HG03045 (cell line): Measurements from ENCODE around the gene MIPEP.
"Not testable (repeated sequence)": the region's sequence is repeated elsewhere in the genome, so short reads cannot be mapped to it uniquely, and the experiment has no call there.

Source experiments
- ATAC-seq: cut with Tn5 transposase; IDR thresholded peaks from one replicate; pipeline ENCODE4 v1.9.1; 2021; ENCODE audit warnings: mild to moderate bottlenecking, moderate library complexity; ENCODE audit not compliant: unreplicated experiment

The MIPEP gene

DNA sequence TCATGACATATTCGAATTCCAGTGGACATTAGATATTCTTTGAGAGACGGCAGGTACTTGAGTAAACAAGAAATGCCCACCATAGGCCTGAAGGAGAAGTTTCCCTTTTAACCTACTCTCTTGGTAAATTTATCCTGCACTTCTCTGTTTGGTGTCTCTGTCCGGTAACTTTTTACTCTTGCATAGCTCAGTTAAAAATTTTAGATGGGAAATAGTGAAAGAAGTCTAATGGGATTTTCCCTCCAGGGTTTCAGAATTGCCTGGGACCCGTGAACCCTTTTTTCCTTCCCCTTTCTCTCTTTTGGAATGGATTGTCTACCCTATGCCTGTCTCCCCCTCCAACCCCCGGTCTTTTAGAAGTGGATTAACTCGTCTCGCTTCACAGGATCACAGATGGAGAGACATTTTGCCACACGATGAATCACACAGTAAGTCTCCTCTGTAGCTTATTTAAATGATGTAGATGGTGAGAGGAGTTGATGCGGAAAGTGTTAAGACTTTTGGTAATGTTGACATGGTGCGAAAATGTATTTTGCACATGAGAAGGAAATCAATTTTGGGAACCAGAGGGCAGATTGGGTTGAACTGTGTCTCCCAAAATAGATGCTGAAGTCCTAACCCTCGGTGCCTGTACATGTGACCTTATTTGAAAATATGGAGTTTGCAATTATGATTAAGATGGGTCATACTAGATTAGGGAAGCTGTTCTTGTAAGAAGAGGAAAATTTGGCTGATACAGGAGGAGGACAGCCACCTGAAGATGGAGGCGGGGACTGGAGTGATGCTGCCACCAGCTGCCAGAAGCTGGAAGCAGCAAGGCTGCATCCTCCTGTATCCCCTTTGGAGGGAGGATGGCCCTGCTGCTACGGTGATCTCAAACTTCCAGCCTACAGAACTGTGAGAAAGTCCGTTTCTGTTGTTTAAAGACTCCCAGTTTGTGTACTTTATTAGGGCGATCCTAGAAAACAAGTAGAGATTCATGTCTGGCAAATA, 711 bp upstream of the MIPEP start:
- peak; percentile 16 for ATAC-seq

DNA sequence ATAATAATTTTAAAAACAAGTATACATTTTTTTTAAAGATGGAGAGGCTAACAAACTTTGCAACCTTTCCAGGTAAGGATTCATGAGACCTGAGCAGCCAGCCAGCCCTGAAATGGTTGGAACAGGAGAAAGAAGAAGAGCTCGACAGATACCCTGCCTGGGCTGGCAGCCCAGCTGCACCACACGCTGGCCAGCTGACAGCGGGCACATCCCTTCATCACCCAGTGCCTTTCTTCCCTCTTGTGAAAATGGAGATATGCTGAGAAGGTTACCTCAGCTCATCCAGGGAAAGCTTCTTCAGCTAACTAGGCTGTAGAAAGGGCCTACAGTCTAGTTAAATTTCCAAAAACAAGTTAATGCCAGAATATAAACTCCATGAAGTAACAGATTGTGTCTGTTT, 4.8 kb downstream of the MIPEP start:
- not testable (repeated sequence) for ATAC-seq

DNA sequence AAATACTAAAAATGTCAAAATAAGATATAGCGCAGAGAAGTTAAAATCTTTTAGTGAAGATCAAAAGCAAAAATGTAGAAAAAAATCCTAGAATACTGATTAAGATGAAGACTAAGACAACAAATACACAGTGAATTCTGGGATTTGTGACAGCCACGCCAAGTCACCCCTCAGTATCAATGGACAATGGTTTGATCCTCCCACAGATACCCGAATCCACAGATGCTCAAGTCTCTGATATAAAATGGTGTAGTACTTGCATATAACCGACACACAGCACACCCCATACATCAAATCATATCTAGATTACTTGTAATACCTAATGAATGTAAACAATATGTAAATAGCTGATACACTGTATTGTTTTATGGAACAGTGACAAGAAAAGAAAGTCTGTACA, 5.9 kb downstream of the MIPEP start:
- ATAC-seq = no peak

DNA sequence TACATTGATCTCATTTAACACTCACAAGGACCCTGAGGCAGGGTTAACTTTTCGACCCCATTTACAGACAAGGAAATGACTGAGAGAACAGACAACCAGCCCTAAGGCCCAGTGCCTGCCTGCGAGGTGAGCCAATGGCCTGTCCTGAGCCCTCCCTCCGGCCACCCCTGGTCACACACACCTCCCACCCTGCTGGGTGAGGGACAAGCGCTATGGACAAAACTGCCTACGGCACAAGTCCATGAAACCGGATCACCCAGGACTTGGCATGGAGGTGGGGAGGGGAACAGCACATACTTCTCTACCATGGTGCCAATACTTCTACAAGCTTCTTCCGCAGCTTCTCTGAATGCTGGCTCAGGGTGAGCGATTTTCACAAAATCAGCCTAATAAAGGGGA, 7.8 kb downstream of the MIPEP start:
- not testable (repeated sequence) for ATAC-seq

DNA sequence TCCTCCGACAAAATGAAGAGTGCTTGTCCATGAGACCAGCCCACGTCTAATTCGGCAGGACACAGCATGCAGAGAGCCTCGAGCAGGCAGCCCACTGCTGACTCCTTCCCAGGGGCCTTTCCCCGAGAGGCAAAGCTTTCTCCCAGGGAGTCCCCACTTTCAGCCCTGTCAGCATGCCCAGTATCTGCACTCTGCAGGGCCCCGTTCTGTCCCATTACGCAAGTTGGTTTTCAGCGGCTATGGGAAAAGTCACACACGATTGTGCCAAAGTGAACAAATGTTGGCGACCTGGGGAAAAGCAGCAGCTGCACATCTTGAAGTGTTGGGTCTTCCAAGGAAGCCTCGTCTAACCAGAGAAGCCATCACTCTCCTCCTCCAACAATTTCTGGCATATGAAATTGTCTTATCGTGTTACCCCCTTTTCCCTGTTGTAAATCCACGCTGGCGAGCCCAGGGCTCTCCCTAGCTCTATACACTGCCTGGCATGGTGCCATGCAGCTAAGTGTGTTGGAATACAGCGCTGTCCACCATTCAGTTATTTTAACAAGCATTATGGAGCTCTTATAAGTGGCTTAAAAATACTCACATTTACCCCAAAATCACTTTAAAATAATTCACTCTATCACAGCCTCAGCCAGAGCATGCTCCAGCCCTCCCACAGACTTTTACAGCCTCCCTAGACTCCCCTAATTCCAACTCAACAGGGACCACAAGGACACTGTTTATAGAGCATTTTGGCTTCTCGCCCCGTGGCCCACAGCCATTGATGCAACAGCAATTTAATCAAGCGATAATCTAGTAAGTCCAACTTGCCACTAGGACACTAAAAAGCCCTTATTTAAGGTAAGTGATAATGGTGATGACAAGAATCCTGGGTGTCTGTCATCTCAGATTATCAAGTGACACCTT, 8.5 kb downstream of the MIPEP start:
- ATAC-seq = not testable (repeated sequence)

DNA sequence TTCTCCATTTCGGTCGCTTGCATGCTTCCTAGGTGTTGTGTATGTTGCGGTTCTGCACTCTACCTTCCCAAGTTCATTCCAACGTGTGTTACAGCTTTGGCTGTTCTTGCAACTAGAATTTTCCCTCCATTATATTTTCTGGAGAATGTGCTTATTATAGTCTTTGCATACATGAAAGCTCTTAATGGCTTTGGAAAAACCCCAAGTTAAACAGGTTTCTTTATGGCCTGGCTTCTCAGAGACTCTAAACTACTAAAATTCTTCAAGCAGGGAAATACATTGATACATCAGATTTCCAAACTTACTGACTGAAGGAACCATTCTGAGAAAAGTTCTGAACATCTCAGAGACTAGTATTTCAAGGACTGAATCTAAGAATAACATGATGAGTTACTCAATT, 11.9 kb downstream of the MIPEP start:
- ATAC-seq = no peak

DNA sequence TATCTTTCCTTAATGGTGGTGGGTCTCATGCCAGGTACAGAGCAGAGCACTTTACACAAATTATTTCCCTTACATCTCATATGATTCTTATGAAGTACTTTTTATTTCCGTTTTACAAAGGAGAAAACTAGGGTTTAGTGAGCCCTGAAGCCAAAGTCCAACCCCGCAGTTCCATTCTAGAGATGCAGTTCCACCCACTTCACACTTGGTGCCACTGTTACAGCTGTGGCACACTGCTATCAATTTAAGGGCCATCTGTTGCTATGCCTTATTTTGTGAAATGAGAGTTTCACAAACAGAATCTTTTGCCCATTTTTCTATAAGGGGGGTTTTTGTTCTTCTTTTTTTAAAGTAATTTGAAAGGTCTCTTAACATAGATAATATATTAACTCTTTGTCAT, 12.9 kb downstream of the MIPEP start:
- ATAC-seq = no peak

DNA sequence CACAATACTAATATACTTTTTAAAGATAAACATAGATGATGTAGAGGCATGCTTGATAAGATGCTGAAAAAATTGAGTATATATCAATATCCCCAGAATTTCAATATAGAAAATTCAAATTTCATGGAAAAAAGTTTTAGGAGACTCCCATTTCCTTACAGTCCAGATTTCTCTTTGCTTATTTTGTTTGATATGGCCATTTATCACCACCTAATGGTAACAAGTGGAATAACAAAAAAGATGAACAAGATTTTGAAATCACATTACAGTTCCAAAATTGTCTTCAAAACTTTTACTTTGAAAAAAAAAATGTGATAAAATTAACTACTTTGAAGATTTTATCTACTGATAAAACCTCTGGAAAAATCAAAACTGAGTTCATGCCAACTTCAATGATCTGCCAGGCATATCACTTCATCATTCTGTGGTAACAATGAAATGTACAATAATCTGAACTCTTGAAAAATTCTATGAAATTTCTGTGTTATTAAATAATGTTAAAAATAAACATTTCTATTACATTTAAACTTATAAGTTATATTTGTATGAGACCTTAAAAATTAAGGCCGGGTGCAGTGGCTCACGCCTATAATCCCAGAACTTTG, 17.5 kb downstream of the MIPEP start:
- ATAC-seq = no peak

DNA sequence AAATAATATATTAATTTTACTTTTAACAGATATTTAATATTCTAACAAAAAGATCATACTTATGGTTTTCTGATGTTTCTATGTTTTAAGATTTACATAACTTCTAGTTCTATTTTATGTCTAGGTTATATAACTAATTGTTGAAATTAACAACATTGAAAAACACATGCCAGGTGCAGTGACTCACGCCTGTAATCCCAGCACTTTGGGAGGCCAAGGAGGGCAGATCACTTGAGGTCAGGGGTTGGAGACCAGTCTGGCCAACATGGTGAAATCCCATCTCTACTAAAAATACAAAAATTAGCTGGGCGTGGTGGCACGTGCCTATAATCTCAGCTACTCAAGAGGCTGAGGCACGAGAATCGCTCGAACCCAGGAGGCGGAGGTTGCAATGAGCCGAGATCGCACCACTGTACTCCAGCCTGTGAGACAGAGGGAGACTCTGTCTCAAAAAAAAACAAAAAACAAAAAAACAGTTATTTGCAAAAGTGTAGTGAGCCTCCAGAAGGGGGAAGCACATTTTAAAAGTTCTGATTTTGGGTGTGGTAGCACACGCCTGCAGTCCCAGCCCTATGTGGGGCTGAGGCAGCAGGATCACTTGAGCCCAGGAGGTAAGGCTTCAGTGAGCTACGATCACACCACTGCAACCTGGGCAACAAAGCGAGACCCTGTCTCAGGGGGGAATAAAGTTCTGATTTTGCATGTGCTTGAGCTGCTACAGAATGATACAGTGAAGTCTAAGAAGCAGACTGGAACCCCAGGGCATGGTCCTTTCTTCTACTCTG, 18.7 kb downstream of the MIPEP start:
- no peak for ATAC-seq

DNA sequence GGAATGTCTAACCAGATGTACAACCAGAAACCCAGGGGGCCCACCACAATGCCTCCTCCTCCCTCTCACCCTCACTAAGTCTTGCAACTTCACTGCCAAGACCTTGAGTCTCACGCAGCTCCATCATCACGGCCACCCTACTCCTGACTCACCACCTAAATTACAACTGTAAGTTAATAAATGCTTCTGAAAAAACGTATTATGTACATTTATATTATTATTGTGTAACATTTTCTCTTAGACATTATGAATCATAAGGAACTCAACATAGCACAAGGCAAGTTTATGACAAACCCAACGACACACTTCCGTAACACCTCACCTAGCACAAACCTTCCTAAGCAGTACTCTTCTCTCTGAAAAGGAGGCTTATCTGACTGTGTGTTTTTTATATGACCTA, 20.7 kb downstream of the MIPEP start:
- no peak for ATAC-seq

DNA sequence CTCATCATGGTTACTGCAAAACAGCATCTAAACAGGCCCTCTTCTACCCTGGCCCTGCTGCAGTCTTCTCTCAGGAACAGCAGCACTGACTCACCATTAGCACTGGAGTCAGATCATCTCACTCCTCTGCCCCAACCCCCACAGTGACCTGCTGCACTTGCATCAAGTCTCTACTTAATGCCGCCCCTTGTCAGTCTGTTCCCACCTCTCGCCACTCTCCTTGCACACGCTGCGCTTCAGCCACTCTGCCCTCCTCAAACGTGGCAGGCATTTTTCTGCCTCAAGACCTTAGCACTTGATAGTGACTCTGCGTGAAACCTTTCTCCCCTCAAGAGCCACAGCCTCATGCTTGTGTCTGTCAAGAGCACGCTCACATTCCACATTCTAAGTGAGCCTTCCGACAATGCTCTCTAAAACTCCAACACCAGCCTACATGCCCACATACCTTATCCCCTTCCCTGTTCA, 22.1 kb downstream of the MIPEP start:
- ATAC-seq = no peak

DNA sequence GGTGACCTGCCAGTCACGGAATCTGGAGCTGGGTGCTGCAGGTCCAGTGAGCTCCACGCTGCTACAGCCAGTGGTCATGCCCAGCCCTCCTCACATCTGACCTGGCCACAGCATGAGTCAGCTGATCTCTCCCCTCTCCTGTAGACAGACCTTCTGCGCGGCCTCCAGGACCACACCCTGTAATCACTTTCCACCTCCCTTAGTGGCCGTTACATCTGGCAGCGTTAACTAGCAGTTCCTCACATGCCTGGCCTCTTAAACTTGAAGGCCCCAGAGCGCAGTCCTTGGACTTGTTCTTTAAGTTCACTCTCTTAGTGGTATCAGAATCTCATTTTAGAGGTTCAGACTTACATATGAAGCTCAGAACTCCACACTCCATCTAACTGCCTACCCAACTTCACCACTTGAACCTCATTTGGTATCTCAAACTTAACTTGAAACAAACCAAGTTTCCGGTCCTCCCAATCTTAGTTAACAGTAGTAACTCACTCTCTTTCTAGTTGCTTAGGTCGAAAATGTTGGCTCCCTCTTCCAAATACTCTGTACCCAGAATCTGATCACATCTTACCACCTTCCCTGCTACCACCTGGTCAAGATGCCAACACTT, 22.7 kb downstream of the MIPEP start:
- ATAC-seq = no peak

DNA sequence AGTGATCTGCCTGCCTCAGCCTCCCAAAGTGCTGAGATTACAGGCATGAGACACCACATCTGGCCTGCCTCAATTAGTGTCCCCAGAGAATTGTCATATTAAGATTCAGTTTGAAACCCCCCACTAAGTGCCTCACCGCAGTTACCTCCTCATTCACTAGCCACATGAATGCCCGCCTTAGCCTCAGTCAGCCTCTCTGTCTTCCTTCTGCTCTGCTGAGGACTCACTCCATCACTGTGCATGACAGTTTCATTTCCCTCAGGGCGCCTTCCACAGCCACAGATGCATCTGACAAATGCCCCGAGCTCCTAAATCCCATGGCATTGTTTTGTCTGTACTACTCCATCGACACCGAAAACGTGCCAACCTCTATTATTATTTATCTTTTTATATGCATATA, 23.3 kb downstream of the MIPEP start:
- no peak for ATAC-seq

DNA sequence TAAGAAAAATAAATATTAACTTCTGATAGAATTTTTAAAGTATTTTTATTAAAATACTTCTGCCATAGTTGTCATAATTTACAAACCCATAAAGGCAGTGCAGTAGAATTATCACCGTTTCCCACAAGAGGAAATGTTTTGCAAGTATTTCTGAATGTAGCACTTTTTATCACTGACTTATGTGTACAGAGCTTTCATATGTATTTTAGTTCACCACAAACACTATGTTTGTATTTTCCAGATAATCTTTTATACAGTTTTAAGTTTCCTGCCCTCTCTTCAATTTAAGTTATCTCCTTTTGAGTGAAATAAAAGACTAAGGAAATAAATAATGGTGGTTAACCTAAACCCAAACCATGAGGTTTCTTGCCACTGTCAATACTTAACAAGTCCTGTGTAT, 24.2 kb downstream of the MIPEP start:
- ATAC-seq = no peak

DNA sequence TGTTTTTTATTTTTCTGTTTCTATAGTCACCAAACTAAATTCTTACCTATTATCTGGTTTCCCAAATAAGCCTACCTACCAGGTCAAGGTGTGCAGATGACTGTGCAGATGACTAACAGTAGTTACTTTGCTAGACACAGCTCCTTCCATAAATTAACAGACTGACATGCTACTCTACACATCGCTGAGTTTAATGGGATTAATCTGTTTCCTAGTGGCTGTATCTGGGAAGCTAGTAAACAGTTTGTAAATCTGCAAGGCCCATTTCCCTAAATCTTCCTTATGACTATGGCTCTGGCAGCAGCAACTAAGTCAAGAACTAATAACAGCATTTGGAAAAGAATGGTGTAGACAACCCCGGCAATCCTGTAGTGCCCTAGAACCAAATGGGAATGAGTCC, 27.9 kb downstream of the MIPEP start:
- ATAC-seq = no peak

DNA sequence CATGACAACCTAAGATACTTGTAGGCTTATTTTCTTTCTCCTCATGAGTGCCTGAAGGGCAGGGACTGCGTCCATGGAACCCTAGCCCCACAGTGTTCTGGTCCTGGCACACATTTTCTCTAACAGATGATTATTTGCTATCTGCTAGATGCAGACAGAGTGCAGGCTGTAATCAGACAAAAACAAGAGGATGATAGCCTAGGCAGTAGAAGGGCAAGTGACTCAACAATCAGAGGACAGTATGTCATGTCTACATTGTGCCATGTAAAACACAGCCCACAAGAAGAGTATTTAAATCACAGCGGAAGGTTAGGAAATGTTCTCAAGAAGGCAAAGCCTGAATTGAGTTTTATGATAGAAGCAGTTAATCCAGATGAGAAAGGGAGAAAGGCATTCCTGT, 29.3 kb downstream of the MIPEP start:
- ATAC-seq = no peak

DNA sequence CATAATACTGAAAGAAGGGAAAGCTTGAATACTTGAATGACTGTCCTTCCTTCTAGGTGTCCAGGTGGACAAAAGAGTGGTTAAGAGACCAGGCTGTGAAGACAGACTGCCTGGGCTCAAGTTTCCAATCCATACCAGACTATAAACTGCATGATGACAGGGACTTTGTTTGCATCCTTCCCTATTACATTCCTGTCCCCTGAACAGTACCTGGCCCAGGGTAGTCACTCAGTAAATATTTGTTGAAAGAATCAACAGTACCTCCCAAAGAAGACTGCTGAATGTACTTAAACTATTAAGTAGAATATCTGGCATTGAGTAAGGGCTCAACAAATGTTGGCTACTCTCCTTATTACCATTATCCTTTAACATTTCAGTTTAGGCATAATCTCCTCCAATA, 29.7 kb downstream of the MIPEP start:
- ATAC-seq = no peak

DNA sequence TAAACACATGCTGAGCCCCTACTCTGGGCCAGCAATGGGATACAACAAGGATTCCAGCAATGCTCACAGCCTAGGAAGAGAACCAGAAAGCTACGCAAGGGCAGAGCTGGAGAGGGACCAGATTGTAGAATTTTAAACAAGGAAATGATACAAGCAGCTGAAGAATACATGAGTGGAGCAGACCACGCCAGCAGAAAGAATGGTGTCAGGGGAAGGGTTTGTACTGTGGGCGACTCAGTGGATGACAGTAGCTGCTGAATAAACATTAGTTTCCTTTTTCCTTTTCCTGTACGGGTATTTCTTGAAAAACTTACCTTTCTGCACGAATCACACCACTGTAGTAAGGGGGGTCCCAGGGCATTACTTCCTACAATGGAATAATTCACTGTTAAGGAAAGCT, 30.7 kb downstream of the MIPEP start:
- ATAC-seq = no peak

DNA sequence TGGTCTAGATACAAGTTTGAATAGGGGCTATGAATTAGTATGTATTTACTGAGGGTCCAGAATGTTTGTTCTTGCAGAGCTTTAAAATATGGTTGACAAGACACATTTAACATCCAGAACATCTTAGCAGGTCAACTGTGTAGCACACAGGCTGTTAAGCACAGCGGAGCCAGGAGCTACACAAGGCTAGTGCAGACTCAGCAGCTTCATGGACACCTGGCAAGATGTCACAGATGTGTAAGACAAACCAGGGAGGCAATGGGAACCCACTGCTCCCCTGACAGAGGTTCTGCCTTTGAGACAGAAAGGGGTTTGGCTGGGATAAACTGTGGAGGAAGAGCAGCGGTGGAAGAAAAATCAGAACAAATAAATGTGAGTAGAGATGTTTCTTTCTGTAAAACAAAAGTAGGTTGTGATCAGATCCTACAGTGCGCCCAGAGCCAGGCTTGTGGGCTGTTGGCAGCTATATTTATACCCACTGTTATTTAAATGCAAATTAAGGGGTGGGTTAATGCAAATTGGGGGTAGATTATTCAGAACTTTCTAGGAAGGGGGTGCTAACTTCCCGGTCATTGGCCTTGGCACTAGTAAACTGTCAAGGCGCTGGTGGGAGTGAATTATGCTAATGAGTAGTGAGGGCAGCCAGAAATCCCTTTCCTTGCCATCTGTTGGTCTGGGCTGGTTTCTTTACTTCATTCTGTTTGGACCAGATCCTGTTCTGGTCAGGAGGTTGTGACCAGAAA, 33.0 kb downstream of the MIPEP start:
- ATAC-seq = no peak
